Measurements from ENCODE around the gene TUBB8B.
"Not testable (repeated sequence)": the region's sequence is repeated elsewhere in the genome, so short reads cannot be mapped to it uniquely, and the experiment has no call there.

DNA sequence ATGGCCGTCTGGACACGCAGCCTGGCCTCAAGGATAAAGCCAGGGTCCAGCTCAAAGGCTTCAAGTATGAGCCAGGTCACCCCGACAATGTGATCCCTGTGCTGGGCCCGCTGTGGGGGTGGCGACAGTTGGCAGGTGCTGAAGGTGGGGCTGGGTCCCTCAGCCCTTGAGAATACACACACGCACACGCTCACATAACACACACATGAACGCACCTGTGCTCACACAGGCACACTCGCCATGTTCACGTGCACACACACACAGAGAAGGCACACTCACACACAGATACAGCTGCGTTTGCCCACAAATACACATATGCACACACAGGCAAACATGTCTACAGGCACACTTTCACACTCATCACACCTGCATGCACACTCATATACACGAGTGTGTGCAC, 35.4 kb upstream of the TUBB8B start:
- TF ChIP-seq, protein P1, sequence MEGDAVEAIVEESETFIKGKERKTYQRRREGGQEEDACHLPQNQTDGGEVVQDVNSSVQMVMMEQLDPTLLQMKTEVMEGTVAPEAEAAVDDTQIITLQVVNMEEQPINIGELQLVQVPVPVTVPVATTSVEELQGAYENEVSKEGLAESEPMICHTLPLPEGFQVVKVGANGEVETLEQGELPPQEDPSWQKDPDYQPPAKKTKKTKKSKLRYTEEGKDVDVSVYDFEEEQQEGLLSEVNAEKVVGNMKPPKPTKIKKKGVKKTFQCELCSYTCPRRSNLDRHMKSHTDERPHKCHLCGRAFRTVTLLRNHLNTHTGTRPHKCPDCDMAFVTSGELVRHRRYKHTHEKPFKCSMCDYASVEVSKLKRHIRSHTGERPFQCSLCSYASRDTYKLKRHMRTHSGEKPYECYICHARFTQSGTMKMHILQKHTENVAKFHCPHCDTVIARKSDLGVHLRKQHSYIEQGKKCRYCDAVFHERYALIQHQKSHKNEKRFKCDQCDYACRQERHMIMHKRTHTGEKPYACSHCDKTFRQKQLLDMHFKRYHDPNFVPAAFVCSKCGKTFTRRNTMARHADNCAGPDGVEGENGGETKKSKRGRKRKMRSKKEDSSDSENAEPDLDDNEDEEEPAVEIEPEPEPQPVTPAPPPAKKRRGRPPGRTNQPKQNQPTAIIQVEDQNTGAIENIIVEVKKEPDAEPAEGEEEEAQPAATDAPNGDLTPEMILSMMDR (IDR thresholded peaks at IDR 0.05) = not testable (repeated sequence)
- not testable (repeated sequence) for TF ChIP-seq POLR2A (IDR thresholded peaks at IDR 0.05)

All from adrenal gland (tissue), 5 donors.